HG02852 (cell line): Measurements from ENCODE around the gene EXO1.

Experiments used
- ATAC-seq: cut with Tn5 transposase; IDR thresholded peaks from one replicate; pipeline ENCODE4 v1.9.1; 2021; ENCODE audit warnings: mild to moderate bottlenecking, moderate library complexity; ENCODE audit not compliant: unreplicated experiment

EXO1 gene

DNA sequence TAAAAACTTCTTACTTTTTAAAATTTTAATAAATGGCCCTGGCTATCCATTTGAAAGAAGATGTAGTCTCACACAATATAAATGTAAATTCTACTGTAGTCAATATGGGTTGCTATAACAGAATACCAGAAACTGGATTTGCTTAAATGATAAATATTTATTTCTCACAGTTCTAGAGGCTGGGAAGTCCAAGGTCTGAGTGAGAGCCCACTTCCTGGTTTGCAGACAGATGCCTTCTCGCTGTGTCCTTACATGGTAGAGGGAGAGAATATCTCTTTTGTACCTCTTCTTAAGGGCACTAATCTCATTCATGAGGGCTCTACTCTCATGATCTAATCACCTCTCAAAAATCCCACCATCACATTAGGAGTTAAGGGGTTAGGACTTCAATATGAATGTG is 35.2 kb downstream of the EXO1 start:
- no peak for ATAC-seq

- ATAC-seq = no peak
Observed at GRCh38 chr1:241888232-241888631, 40.2 kb downstream of the EXO1 start.

- no peak for ATAC-seq
Observed at GRCh38 chr1:241891296-241891695, 43.3 kb downstream of the EXO1 start.

DNA sequence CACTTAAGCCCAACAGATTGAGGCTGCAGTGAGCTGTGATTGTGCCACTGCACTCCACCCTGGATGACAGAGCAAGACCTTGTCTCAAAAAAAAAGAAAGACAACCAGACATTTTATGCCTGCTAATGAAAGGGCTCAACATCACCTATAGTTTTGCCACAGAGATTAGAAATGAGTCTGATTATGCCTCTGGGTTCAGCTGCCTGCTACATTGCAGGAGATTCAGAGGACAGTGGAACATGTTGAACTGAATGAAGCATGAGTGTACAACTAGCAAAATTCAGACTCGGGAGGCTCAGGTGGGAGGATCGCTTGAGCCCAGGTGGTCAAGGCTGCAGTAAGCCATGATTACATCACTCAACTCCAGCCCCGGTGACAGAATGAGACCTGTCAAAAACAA is 46.0 kb downstream of the EXO1 start:
- no peak for ATAC-seq

DNA sequence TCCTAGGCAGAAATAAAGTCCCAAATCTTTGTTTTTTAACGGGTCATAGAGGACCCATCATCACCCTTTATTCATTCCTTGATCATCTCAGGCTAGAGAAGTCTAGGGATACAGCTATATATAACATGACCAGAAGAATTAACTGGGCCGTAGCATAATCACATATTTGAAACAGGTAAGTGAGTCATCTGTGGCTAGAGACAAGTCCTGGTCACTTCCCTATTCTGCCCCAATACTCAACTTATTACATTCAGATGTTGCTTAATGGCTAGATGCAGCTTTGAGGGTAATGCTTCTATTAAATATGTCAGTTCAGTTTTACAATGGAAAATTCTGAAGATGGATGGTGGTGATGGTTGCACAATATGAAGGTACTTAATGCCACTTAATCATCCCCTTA is 47.0 kb downstream of the EXO1 start:
- peak; percentile 64 for ATAC-seq

DNA sequence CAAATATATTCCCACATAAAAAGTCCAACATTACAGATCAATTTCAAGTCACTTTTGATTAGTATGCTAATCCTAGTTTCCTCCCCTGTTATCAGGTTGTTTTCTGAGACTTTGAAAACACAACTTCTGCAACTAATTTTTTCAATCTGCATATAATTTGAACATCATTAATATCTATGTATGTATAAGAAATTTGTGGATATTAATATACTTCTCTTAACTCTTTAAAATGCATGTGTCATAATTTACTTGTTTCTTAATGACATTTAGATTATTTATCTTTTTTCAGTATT is 48.6 kb downstream of the EXO1 start:
- ATAC-seq = no peak

DNA sequence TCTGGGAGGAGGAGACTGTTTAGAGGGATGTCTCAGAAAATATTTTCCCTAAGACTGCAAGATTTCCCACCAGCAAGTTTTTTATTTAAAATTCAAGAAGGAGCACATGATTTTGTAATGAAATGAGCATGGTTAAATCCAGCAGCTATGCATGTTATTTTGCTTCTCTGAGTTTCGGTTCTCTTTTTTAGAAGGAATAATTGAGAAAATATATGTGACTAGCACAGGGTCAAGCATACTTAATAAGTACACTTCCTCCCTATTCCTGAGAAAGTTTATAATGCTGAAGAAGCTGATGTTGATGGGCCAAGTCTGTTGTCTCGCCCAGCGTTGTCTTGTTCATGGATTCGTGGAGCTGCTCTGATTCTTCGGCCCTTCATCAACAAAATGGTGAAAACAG is 51.2 kb downstream of the EXO1 start:
- ATAC-seq = no peak

DNA sequence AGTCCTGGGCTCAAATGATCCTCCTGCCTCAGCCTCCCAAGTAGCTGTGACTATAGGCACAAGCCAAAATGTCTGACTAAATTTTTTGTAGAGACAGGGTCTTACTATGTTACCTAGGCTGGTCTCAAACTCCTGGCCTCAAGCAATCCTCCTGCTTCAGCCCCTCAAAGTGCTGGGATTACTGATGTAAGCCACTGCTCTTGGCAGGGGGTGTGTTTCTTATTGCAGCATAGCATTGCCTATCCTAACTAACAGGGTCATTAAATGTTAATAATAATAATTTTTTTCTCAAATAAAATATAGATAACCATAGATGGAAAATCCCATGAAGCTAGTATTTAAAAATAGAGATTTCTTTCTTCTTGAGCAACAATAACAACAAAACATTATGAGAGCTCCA is 52.4 kb downstream of the EXO1 start:
- no peak for ATAC-seq

DNA sequence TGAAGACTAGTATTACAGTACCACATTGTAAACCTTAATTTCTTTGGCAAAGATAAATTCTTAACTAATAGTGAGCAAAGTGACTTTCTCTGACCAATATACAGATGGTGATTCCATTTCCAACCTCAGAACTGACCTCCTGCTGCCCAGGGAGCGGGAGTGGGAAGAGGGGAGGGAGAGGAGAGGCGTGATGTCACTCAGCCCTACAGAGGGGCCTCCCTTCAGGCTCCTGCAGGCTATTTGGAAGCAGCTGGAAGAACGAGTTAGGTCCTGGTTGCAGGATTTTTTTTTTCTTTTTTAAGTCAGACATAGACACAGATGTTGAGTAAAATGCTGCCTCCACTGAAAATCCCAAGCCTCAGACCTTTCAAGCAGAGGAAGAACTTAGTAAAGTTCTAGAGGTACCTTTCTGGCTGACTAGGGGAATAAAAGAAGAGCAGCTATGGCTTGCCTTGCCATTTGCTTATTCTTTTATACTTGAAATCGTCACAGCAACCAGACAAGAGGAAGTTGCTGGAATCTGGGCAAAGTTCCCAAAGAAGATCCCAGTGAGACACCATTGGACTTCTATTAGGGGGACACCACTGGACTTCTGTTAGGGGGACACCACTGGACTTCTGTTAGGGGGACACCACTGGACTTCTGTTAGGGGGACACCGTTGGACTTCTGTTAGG is 54.5 kb downstream of the EXO1 start:
- ATAC-seq = no peak

DNA sequence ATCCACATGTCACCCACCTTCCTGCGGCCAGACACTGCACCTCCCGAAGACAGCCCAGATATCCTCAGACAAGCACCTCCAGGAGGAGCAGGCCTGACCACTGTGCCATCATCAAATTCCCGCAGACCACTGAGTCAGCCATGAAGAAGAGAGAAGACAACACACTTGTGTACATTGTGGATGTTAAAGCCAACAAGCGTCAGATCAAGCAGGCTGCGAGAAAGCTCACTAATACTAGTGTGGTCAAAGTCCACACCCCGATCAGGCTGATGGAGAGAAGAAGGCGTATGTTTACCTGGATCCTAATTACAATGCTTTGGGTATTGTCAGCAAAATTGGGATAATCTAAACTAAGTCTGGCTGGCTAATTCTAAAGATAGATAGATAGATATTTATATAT is 68.2 kb downstream of the EXO1 start:
- ATAC-seq = no peak

GRCh38 chr1:241917487-241917886 is 69.5 kb downstream of the EXO1 start:
- no peak for ATAC-seq

GRCh38 chr1:241918879-241919278 is 70.9 kb downstream of the EXO1 start:
- ATAC-seq = no peak

- no peak for ATAC-seq
Observed at GRCh38 chr1:241924080-241924808, 76.2 kb downstream of the EXO1 start.

GRCh38 chr1:241926141-241926540 is 78.1 kb downstream of the EXO1 start:
- ATAC-seq = no peak

DNA sequence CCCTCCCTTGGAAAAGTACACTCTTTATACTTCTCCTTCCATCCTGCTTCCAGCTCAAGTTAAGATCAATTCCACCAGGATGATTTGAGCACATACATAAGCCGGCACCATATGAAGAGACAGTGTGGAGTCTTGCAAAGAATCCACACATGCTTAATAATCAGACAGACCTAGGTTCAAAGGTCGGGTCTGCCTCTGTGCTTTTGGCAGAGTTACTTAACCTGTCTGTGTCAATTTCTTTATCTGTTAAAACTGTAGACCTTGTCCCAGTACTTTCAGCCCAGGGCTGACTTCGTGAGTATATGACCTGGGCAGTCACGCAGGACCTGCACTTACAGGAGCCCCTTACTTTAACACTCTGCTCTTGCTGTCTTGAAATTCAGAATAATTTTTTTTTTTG is 79.3 kb downstream of the EXO1 start:
- no peak for ATAC-seq

GRCh38 chr1:241932845-241933244 is 84.8 kb downstream of the EXO1 start:
- no peak for ATAC-seq

DNA sequence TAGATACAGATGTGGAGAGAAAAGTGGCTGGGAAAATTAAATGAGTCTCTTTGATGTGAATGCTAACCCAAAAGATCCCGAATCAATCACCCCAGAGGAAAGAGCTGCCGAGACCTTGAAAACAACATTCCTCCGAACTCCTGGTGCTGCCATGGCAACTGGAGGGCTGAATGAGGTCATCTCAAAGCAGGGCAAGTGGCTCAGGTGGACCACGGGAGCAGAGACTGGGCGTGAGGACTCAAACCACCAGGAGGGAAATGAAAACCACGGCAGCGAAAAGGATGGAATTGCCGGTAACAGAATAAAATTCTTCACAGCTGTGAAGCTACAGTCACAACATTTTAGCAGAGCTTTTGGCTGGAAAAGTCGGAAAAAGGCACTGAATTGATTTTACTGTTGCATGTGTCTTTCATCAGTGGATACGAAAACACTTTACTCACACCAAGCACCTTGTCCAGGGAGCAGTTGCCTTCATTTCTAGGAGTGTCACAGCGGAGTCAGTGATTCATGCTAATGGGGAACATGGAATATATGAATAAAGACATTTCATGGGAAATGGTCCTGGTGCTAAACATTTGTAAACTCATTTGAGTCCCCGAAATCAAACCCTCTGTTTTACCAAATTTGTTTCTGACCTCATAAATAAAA is 86.3 kb downstream of the EXO1 start:
- ATAC-seq = no peak

- ATAC-seq = no peak
Observed at GRCh38 chr1:241934866-241935265, 86.9 kb downstream of the EXO1 start.
